Measurements from ENCODE around the gene SRPX. TPM values are rescaled to one million over a fixed set of nuclear protein-coding genes. Genes with fewer than 3 reads are reported as not detected.

SRPX gene
- total RNA-seq, 2 donors from 2014 or later, result 8.6 to 21.6 TPM

DNA sequence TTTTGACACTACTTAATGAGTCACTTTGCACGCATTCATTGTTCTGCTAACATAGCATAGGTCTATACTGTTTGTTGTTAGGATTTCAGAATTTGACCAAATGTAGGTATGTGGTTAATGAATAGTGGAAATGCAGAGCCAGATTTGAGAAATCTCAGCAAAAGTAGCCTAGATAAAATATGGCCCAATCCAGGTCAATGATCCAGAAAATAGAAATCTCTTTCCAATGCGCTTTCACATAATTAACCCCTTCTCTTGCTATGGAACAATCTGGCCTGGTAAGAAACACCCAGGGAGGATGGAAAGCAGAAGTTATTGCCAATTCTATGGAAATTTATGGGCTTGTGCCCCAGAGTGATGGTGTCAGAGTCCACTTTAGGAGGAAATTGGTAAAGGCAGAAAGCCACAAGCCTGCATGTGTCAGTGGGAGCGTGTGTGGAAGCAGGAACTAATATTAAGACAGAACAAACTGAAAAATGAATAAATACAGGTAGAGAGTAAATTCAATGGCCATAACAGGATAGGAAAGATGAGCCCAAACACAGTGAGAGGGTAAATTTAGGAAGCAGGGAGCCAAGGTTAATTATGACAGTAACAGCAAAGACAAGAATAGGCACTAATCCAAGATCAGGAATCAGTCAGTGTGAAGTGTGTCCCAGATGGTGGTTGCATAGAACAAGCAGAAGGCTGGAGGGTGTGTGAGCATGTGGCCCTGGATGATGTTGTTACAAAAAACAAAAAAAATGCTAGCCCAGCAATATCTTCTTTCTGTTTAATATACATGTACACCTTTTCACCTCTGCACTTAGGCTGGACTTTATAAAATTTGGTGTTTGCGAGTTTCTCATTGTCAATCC is 111.4 kb downstream of the SRPX start:
- Histone ChIP-seq H3K9me3 (no peaks in the 10 kb centered on the region), H3K27ac (no peak overlapping the region), H3K36me3 (no peaks in the 10 kb centered on the region), H3K27me3 (replicated peaks; ENCODE audit: insufficient read depth) (no peaks in the 10 kb centered on the region), H3K4me1 (replicated peaks) (no peaks in the 10 kb centered on the region), H3K4me3 (no peak overlapping the region)
- 88% methylated on average over 4 of the region's 4 CpGs for WGBS
- intact Hi-C loops (cut with DNase I), result no loop called here
- no peak for TF ChIP-seq POLR2AphosphoS5 (IDR thresholded peaks at IDR 0.05)
- no peak for TF ChIP-seq POLR2A (IDR thresholded peaks at IDR 0.05)
- TF ChIP-seq CTCF (IDR thresholded peaks at IDR 0.05), result no peak
- DNase-seq (ENCODE audit: low spot score), result no peak

DNA sequence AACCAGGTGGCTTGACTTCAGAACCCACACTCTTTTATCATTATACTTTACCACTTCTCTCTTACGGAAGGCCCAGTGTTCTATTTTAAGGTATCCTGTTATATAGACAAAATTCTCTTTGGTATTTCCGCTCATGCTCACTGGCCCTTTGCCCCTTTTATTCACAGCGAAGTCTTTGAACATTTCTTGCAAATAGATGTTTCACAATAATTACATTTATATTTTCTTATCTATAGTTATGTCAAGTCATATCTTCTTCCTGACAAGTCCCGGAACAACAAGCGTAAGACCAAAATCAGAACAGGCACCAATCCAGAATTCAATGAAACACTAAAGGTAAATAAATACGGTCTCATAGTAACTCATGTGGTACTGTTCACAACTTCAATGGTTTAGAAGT is 112.3 kb downstream of the SRPX start:
- H3K4me1 ChIP-seq (replicated peaks), result no peaks in the 10 kb centered on the region
- intact Hi-C loops (cut with DNase I), result no loop called here
- no peak overlapping the region for H3K4me3 ChIP-seq
- no peak for TF ChIP-seq POLR2A (IDR thresholded peaks at IDR 0.05)
- TF ChIP-seq POLR2AphosphoS5 (IDR thresholded peaks at IDR 0.05), result no peak
- no peak for TF ChIP-seq CTCF (IDR thresholded peaks at IDR 0.05)
- no peaks in the 10 kb centered on the region for H3K27me3 ChIP-seq (replicated peaks; ENCODE audit: insufficient read depth)
- 77% methylated on average over 6 of the region's 6 CpGs for WGBS
- H3K36me3 ChIP-seq, result no peaks in the 10 kb centered on the region
- H3K9me3 ChIP-seq, result no peaks in the 10 kb centered on the region
- H3K27ac ChIP-seq, result no peak overlapping the region
- DNase-seq (ENCODE audit: low spot score), result no peak

DNA sequence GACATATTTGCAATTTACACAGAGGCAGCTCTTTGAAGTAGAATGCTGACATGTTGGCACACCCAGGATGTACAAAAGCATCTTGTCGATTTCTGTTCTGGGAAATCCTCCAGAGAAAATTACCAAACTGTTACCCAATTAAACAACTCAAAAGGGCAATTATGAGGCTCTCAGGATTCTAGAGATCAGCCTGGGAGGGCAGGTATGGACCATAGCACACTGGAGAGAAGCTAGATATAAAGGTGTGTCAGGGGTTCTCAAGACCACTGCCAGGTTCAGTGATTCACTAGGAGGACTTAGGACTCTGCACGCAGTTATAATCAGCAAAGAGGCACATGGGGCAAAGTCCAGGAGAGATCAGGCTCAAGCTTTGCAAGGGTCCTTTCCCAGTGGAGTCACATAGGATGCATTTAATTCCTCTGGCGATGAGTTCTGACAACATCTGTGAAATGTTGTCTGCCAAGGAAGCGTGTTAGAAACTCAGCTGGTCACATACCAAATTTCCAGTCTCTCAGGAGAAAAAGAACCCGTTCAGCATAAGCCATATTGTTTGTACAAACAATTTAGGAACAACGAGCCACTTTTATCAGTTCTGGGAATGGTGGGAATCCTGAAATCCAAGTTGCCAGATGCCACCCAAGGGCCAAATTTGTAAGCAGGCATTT is 113.5 kb downstream of the SRPX start:
- H3K27ac ChIP-seq, result no peak overlapping the region
- no peaks in the 10 kb centered on the region for H3K27me3 ChIP-seq (replicated peaks; ENCODE audit: insufficient read depth)
- no peak for DNase-seq (ENCODE audit: low spot score)
- no peak for TF ChIP-seq CTCF (IDR thresholded peaks at IDR 0.05)
- TF ChIP-seq POLR2A (IDR thresholded peaks at IDR 0.05), result no peak
- 31% methylated on average over 5 of the region's 6 CpGs for WGBS
- H3K36me3 ChIP-seq, result no peaks in the 10 kb centered on the region
- no peaks in the 10 kb centered on the region for H3K4me1 ChIP-seq (replicated peaks)
- H3K9me3 ChIP-seq, result no peaks in the 10 kb centered on the region
- no peak overlapping the region for H3K4me3 ChIP-seq
- intact Hi-C loops (cut with DNase I), result no loop called here

DNA sequence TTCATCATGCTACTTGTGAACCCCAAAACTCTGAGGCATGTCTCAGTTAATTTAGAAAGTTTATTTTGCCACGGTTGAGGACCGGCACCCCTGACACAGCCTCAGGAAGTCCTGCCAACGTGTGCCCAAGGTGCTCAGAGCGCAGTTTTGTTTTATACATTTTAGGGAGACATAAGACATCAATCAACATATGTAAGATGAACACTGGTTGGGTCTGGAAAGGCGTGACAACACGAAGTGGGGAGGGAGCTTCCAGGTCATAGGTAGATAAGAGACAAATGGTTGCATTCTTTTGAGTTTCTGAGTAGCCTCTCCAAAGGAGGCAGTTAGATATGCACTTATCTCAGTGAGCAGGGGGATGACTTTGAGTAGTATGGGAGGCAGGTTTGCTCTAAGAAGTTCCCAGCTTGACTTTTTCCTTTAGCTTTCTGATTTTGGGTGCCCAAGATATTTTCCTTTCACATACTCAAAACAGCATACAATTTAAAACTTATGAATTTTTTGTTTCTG is 115.4 kb downstream of the SRPX start:
- Histone ChIP-seq H3K27me3 (replicated peaks; ENCODE audit: insufficient read depth) (no peaks in the 10 kb centered on the region), H3K9me3 (no peaks in the 10 kb centered on the region), H3K36me3 (no peaks in the 10 kb centered on the region), H3K4me1 (replicated peaks) (no peaks in the 10 kb centered on the region), H3K4me3 (no peak overlapping the region), H3K27ac (no peak overlapping the region)
- 69% methylated on average over 6 of the region's 6 CpGs for WGBS
- intact Hi-C loops (cut with DNase I), result no loop called here
- no peak for DNase-seq (ENCODE audit: low spot score)
- TF ChIP-seq POLR2A (IDR thresholded peaks at IDR 0.05) (no peak), CTCF (IDR thresholded peaks at IDR 0.05) (no peak), POLR2AphosphoS5 (IDR thresholded peaks at IDR 0.05) (no peak)

Measured in prostate gland (tissue), 2 donors.